Stimulated activated CD8-positive, alpha-beta memory T cell treated with anti-CD3 and anti-CD28 coated beads, Interleukin-12 subunit alpha, Interleukin-12 subunit beta, amount 100 ng/mL, for 24 hours (primary cell): Measurements from ENCODE around the gene KIF20B.

Experiments
- DNase-seq: peaks from one replicate; pipeline ENCODE4 v3.0.0-alpha.2; 2020; ENCODE audit errors: extremely low read depth

Gene KIF20B

GRCh38 chr10:89701242-89702120 lies at the start of gene KIF20B:
KIF20B (plus strand) TSS chr10:89701590; CDS start chr10:89705295, 3,705 bp downstream.
- DNase-seq, result peak; percentile 86

- no peak for DNase-seq
Measured at GRCh38 chr10:89651916-89652573, 49.3 kb upstream of the KIF20B start.

GRCh38 chr10:89652806-89653370 lies 48.5 kb upstream of the KIF20B start:
- no peak for DNase-seq

GRCh38 chr10:89653410-89653869 lies 48.0 kb upstream of the KIF20B start:
- DNase-seq, result no peak

GRCh38 chr10:89655722-89656121 lies 45.7 kb upstream of the KIF20B start:
- no peak for DNase-seq

GRCh38 chr10:89657302-89657701 lies 44.1 kb upstream of the KIF20B start:
- no peak for DNase-seq

GRCh38 chr10:89659143-89660131 lies 42.0 kb upstream of the KIF20B start:
- DNase-seq, result no peak

GRCh38 chr10:89662596-89662995 lies 38.8 kb upstream of the KIF20B start:
- DNase-seq, result no peak

GRCh38 chr10:89663144-89663543 lies 38.2 kb upstream of the KIF20B start:
- no peak for DNase-seq

- DNase-seq, result no peak
Measured at GRCh38 chr10:89664203-89664602, 37.2 kb upstream of the KIF20B start.

GRCh38 chr10:89665302-89665701 lies 36.1 kb upstream of the KIF20B start:
- DNase-seq, result no peak

- DNase-seq, result no peak
Measured at GRCh38 chr10:89666138-89666537, 35.3 kb upstream of the KIF20B start.

GRCh38 chr10:89668386-89669071 lies 32.9 kb upstream of the KIF20B start:
- no peak for DNase-seq

GRCh38 chr10:89669985-89670384 lies 31.4 kb upstream of the KIF20B start:
- DNase-seq, result no peak

GRCh38 chr10:89670926-89671325 lies 30.5 kb upstream of the KIF20B start:
- no peak for DNase-seq

- DNase-seq, result no peak
Measured at GRCh38 chr10:89677341-89677740, 24.0 kb upstream of the KIF20B start.

GRCh38 chr10:89679986-89680385 lies 21.4 kb upstream of the KIF20B start:
- DNase-seq, result no peak

GRCh38 chr10:89683883-89684282 lies 17.5 kb upstream of the KIF20B start:
- no peak for DNase-seq

GRCh38 chr10:89684604-89685003 lies 16.8 kb upstream of the KIF20B start:
- DNase-seq, result no peak

GRCh38 chr10:89685936-89686335 lies 15.5 kb upstream of the KIF20B start:
- DNase-seq, result no peak

GRCh38 chr10:89690027-89690426 lies 11.4 kb upstream of the KIF20B start:
- DNase-seq, result no peak
